ENCODE results near the gene ZDHHC14.

DNA sequence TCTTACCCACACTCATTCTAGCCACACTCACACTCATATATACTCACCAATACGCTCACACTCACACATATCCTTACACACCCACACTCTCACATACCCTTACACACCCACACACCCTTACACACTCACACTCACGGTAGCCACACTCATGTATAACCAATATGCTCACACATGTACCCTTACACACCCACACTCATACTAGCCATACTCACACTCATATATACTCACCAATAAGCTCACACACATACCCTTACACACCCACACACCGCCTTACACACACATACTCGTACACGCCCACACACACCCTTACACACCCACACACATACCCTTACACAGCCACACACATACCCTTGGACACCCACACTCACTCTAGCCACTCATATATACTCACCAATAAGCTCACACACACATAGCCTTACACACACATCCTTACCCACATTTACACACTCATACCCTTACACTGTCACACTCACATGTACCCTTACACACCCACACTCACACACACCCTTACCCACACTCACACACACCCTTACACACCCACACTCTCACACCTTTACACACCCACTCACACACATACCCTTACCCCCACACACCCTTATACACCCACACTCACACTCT, 249.6 kb downstream of the ZDHHC14 start:
- TF ChIP-seq POLR2AphosphoS5 (IDR thresholded peaks at IDR 0.05): no peak
- TF ChIP-seq, protein P1, sequence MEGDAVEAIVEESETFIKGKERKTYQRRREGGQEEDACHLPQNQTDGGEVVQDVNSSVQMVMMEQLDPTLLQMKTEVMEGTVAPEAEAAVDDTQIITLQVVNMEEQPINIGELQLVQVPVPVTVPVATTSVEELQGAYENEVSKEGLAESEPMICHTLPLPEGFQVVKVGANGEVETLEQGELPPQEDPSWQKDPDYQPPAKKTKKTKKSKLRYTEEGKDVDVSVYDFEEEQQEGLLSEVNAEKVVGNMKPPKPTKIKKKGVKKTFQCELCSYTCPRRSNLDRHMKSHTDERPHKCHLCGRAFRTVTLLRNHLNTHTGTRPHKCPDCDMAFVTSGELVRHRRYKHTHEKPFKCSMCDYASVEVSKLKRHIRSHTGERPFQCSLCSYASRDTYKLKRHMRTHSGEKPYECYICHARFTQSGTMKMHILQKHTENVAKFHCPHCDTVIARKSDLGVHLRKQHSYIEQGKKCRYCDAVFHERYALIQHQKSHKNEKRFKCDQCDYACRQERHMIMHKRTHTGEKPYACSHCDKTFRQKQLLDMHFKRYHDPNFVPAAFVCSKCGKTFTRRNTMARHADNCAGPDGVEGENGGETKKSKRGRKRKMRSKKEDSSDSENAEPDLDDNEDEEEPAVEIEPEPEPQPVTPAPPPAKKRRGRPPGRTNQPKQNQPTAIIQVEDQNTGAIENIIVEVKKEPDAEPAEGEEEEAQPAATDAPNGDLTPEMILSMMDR (IDR thresholded peaks at IDR 0.05): no peak
